Panc1 (cell line): ENCODE measurements around the gene CALD1. TPM values are rescaled to one million over a fixed set of nuclear protein-coding genes. Genes with fewer than 3 reads are reported as not detected.

Experiments used
- ATAC-seq: fragments of 200-7000 bp; cut with Tn5 transposase; 2 replicates; pipeline ENCODE4 v1.9.1; 2020; ENCODE audit warnings: mild to moderate bottlenecking, moderate library complexity
- BruUV-seq: library from RNA; stranded (reverse); fragments of 400-500 nt; replicated peaks from 2 replicates; lab custom pipeline; 2021; lab: Mats Ljungman, UMichigan
- CTCF ChIA-PET: fragments of 300-600 bp; sonication (Branson Sonifier 250); formaldehyde crosslinking; loops from one replicate; lab custom pipeline; 2022; ENCODE audit warnings: antibody characterized with exemption; lab: Charles Lee
- POLR2A ChIA-PET: fragments of 300-600 bp; sonication (Branson Sonifier 250); formaldehyde crosslinking; loops from one replicate; lab custom pipeline; 2022; ENCODE audit warnings: antibody characterized with exemption; lab: Charles Lee
- DNase-seq: peaks from one replicate; pipeline ENCODE4 v3.0.0-alpha.2; 2010; ENCODE audit warnings: low read depth, low spot score
- H3K27ac ChIP-seq: 2 replicates; pipeline ENCODE4 v1.5.1; 2011; ENCODE audit warnings: mild to moderate bottlenecking, low read length, inconsistent platforms
- H3K27me3 ChIP-seq: fragments of 200-500 bp; sonication (Bioruptor generic); 2 replicates; pipeline ENCODE4 v1.6.0; 2014; ENCODE audit warnings: low read length, inconsistent platforms; ENCODE audit not compliant: control insufficient read depth, insufficient read depth
- H3K36me3 ChIP-seq: fragments of 200-500 bp; sonication (Bioruptor generic); 2 replicates; pipeline ENCODE4 v1.5.1; 2014; ENCODE audit warnings: inconsistent platforms, mild to moderate bottlenecking, low read length, moderate library complexity; ENCODE audit not compliant: control insufficient read depth, insufficient read depth
- H3K4me1 ChIP-seq: 2 replicates; pipeline ENCODE4 v1.5.1; 2011; ENCODE audit warnings: inconsistent platforms, mild to moderate bottlenecking, low read length, moderate library complexity; ENCODE audit not compliant: control insufficient read depth, insufficient read depth
- H3K4me3 ChIP-seq, 2 experiments: 2 replicates each; pipeline ENCODE4 v1.5.1; 2011 to 2012; ENCODE audit warnings: low read depth in 2 of 2, low read length in 2 of 2, mild to moderate bottlenecking in 2 of 2, inconsistent platforms in 1 of 2, moderate library complexity in 1 of 2
- H3K9me3 ChIP-seq: fragments of 200-500 bp; sonication (Bioruptor generic); 2 replicates; pipeline ENCODE4 v1.5.1; 2014; ENCODE audit warnings: low read depth, mild to moderate bottlenecking, inconsistent platforms, low read length, moderate library complexity; ENCODE audit not compliant: control insufficient read depth, insufficient read depth
- POLR2AphosphoS5 ChIP-seq: IDR thresholded peaks from 2 replicates; pipeline ENCODE4 v1.6.1; 2012; ENCODE audit warnings: mild to moderate bottlenecking, low read depth, low read length, moderate library complexity
- SIN3A ChIP-seq: IDR thresholded peaks from 2 replicates; pipeline ENCODE4 v1.6.1; 2012; ENCODE audit warnings: low read depth, mild to moderate bottlenecking, low read length, moderate library complexity, borderline replicate concordance; ENCODE audit not compliant: insufficient read depth
- TCF7L2 ChIP-seq: IDR thresholded peaks from 2 replicates; pipeline ENCODE4 v1.6.1; 2011; ENCODE audit warnings: mild to moderate bottlenecking, low read depth, low read length, inconsistent platforms
- in situ Hi-C: cut with HindIII; loops from 2 replicates; pipeline ENCODE4 v1.10.0; 2016; ENCODE audit warnings: low sequenced_read_pairs, low pct_unique_long_range_greater_than_20kb
- intact Hi-C: fragments of 100-400 bp; cut with micrococcal nuclease; formaldehyde crosslinking; loops from one replicate; pipeline ENCODE4 v1.10.0; 2022; ENCODE audit not compliant: unreplicated experiment
- total RNA-seq: library from RNA; stranded (reverse); gene quantifications from one replicate; pipeline ENCODE4 v1.2.1, GENCODE V29; 2021; ENCODE audit not compliant: unreplicated experiment
- TF ChIP-seq, protein P1 (sequence below), 2 experiments: IDR thresholded peaks; 2 replicates each; pipeline ENCODE4 v1.6.1; 2011 to 2012; ENCODE audit warnings: low read depth in 2 of 2, control low read depth in 1 of 2, low read length in 1 of 2, mild to moderate bottlenecking in 1 of 2, moderate library complexity in 1 of 2; ENCODE audit not compliant: insufficient read depth in 1 of 2
- TF ChIP-seq, protein P2 (sequence below): fragments of 450-650 bp; IDR thresholded peaks from 2 replicates; pipeline ENCODE4 v1.5.1; 2017; ENCODE audit warnings: mild to moderate bottlenecking

Gene CALD1
- total RNA-seq, 1 experiment from 2014 or later, result 9.2 TPM

DNA sequence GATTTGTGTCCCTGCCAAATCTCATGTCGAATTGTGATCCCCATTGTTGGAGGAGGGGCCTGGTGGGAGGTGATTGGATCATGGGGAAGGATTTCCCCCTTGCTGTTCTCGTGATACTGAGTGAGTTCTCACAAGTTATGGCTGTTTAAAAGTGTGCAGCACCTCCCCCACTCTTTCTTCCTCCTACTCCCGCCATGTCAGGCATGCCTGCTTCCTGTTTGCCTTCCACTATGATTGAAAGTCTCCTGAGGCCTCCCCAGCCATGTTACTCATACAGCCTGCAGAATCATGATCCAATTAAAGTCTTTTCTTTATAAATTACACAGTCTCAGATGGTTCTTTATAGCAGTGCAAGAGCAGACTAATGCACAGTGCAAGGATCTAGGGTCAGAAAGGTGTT, 75.4 kb downstream of the CALD1 start:
- Histone ChIP-seq H3K27ac (no peak overlapping the region), H3K36me3 (no peaks in the 10 kb centered on the region), H3K27me3 (no peaks in the 10 kb centered on the region), H3K4me3 (no peak overlapping the region), H3K4me1 (no peaks in the 10 kb centered on the region), H3K9me3 (no peaks in the 10 kb centered on the region)
- CTCF ChIA-PET, result no interaction called here
- TF ChIP-seq, protein P1, sequence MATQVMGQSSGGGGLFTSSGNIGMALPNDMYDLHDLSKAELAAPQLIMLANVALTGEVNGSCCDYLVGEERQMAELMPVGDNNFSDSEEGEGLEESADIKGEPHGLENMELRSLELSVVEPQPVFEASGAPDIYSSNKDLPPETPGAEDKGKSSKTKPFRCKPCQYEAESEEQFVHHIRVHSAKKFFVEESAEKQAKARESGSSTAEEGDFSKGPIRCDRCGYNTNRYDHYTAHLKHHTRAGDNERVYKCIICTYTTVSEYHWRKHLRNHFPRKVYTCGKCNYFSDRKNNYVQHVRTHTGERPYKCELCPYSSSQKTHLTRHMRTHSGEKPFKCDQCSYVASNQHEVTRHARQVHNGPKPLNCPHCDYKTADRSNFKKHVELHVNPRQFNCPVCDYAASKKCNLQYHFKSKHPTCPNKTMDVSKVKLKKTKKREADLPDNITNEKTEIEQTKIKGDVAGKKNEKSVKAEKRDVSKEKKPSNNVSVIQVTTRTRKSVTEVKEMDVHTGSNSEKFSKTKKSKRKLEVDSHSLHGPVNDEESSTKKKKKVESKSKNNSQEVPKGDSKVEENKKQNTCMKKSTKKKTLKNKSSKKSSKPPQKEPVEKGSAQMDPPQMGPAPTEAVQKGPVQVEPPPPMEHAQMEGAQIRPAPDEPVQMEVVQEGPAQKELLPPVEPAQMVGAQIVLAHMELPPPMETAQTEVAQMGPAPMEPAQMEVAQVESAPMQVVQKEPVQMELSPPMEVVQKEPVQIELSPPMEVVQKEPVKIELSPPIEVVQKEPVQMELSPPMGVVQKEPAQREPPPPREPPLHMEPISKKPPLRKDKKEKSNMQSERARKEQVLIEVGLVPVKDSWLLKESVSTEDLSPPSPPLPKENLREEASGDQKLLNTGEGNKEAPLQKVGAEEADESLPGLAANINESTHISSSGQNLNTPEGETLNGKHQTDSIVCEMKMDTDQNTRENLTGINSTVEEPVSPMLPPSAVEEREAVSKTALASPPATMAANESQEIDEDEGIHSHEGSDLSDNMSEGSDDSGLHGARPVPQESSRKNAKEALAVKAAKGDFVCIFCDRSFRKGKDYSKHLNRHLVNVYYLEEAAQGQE (IDR thresholded peaks at IDR 0.05; ENCODE audit: insufficient read depth in 1 of 2, low read depth in 2 of 2, low read length in 1 of 2), result no peak
- TF ChIP-seq TCF7L2 (no peak), SIN3A (no peak), POLR2AphosphoS5 (no peak)
- TF ChIP-seq, protein P2, sequence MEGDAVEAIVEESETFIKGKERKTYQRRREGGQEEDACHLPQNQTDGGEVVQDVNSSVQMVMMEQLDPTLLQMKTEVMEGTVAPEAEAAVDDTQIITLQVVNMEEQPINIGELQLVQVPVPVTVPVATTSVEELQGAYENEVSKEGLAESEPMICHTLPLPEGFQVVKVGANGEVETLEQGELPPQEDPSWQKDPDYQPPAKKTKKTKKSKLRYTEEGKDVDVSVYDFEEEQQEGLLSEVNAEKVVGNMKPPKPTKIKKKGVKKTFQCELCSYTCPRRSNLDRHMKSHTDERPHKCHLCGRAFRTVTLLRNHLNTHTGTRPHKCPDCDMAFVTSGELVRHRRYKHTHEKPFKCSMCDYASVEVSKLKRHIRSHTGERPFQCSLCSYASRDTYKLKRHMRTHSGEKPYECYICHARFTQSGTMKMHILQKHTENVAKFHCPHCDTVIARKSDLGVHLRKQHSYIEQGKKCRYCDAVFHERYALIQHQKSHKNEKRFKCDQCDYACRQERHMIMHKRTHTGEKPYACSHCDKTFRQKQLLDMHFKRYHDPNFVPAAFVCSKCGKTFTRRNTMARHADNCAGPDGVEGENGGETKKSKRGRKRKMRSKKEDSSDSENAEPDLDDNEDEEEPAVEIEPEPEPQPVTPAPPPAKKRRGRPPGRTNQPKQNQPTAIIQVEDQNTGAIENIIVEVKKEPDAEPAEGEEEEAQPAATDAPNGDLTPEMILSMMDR, result no peak
- POLR2A ChIA-PET, result no interaction called here
- intact Hi-C loops (no loop called here), in situ Hi-C loops (no loop called here)
- DNase-seq (no peak), ATAC-seq (no peak)
- no TSS peak for BruUV-seq

DNA sequence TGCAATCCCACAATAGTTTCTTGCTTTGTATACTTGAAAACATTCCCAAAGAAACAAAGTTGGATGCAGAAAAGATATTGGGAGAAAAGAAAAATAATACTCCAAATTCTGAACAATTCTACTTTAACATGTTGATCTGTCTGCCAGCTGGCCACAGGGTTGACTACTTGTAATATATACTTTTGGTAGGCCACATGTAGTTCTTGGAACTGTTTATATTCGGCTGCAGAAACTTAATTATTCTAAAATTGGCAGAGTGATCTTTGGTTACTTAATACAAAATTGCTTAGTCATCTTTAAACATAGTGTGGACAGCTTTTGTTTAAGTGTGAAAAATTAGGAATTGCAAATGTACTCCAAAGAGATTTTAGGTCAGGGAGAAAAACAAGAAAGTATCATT, 76.0 kb downstream of the CALD1 start:
- TF ChIP-seq, protein P2, result no peak
- TF ChIP-seq, protein P1 (IDR thresholded peaks at IDR 0.05; ENCODE audit: insufficient read depth in 1 of 2, low read depth in 2 of 2, low read length in 1 of 2), result no peak
- no peak for TF ChIP-seq POLR2AphosphoS5
- TF ChIP-seq TCF7L2, result no peak
- no peak for TF ChIP-seq SIN3A
- ChIA-PET POLR2A (no interaction called here), CTCF (no interaction called here)
- BruUV-seq, result no TSS peak
- DNase-seq (no peak), ATAC-seq (no peak)
- no peaks in the 10 kb centered on the region for H3K36me3 ChIP-seq
- H3K27ac ChIP-seq, result no peak overlapping the region
- no peaks in the 10 kb centered on the region for H3K27me3 ChIP-seq
- H3K9me3 ChIP-seq, result no peaks in the 10 kb centered on the region
- H3K4me3 ChIP-seq, result no peak overlapping the region
- in situ Hi-C loops (no loop called here), intact Hi-C loops (no loop called here)
- no peaks in the 10 kb centered on the region for H3K4me1 ChIP-seq
